ENCODE results near the gene ITLN1. TPM values are rescaled to one million over a fixed set of nuclear protein-coding genes. Genes with fewer than 3 reads are reported as not detected.
"Not testable (repeated sequence)": the region's sequence is repeated elsewhere in the genome, so short reads cannot be mapped to it uniquely, and the experiment has no call there.

The ITLN1 gene
- total RNA-seq (not detected), total RNA-seq (0 reads per million in 2 donors)

DNA sequence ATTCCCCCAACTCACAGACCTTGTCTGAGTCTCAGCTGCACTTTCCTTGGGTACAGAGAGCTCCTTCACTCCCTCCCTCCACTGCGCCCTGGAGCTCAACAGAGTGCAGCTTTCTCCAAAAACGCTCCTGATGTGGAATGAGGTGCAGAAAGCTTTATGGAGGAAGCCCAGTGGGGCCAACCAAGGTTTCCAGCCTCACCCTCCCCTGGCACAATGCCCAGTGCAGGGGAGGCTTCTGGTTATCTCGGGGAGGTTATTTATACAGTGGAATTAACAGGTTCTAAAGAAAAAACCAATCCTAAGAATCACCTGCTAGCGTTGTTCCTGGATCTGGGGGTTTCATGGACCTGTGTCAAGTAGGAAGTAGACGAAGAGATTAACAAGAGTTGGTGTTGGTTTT, at the start of gene ITLN1:
TSS of gene ITLN1 (minus strand) at position 139 of the 400 bp plus-strand sequence. CDS start 303 bp downstream, outside the sequence.
- no peak within 1 kb of the TSS for H3K4me3 Mint-ChIP-seq
- no peak for DNase-seq
- H3K36me3 Mint-ChIP-seq (ENCODE audit: low read depth), result peaks cover 4% of the 10 kb centered on the region
- H3K4me1 Mint-ChIP-seq, result no peaks in the 10 kb centered on the region
- peaks cover 5% of the 10 kb centered on the region for H3K27me3 Mint-ChIP-seq
- H3K9me3 ChIP-seq (ENCODE audit: control insufficient read depth, low read length, poor library complexity, severe bottlenecking), result no peaks in the 10 kb centered on the region
- no peak within 1 kb of the TSS for H3K27ac Mint-ChIP-seq
- no peak for ATAC-seq

DNA sequence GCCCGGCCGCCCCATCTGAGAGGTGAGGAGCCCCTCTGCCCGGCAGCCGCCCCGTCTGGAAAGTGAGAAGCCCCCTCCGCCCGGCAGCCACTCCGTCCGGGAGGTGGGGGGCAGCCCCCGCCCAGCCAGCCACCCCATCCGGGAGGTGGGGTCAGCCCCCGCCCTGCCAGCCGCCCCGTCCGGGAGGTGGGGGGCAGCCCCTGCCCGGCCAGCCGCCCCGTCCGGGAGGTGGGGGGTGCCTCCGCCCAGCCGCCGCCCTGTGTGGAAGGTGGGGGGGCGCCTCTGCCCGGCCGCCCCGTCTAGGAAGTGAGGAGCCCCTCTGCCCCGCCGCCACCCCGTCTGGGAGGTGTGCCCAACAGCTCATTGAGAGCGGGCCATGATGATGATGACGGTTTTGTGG, 48.3 kb upstream of the ITLN1 start:
- not testable (repeated sequence) for H3K4me1 Mint-ChIP-seq; H3K27ac Mint-ChIP-seq; DNase-seq; H3K9me3 ChIP-seq (ENCODE audit: control insufficient read depth, low read length, poor library complexity, severe bottlenecking); ATAC-seq; H3K4me3 Mint-ChIP-seq; H3K27me3 Mint-ChIP-seq; H3K36me3 Mint-ChIP-seq (ENCODE audit: low read depth)

DNA sequence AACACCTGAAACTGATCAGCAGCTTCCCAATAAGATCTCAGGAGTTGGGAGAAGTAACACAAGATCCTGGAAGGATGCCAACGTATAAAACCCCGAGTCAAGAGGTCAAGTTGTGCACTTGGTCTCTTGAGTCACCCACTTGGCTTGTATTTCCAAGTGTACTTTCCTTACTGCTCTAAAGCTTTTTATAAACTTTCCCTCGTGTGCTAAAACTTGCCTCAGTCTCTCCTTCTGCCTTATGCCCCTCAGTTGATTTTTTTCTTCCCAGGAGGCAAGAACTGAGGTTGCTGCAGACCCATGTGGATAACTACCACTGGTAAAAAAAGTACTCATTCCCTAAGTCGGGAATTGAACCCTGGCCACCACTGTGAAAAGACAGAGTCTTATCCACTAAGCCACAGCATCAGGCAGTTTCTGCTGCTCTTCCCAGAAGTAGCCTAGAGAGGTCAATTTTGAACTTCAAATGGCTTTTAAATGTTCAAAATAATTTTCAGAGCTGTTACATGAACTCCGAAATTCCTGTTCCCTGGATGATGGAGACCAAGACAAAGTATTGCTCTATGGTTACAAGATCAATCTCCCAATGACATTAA, 40.8 kb upstream of the ITLN1 start:
- H3K36me3 Mint-ChIP-seq (ENCODE audit: low read depth), result no peaks in the 10 kb centered on the region

DNA sequence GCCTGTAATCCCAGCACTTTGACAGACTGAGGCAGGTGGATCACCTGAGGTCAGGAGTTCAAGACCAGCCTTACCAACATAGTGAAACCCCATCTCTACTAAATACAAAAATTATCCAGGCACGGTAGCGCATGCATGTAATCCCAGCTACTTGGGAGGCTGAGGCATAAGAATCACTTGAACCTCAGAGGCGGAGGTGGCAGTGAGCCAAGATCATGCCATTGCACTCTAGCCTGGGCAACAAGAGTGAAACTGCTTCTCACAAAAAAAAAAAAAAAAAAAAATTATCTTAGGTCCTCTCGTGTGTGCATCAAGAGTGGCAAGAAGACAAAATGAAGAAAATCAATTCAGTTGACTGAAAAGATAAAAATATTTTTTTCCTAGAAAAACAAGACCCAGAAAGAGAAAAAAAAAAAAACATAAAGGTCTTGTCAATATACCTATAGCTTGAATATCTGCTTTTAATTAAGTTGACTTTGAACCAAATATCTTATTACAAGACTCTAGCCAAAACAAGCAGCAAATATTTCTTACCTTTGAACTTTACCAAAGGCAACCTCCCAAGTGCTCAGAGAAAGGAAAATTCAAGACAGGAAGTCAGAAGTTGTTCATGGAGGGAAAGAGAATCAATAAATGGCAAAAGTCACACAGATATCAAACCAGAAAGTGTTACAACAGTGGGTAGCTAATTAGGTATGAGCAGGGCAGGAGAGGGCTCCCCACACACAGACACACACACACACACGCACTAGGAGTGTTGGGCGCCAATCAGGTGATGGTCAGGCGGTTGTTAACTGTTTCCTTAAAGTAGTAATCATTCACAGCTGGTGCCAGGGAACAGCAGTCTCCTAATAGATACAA, 40.0 kb upstream of the ITLN1 start:
- H3K27ac Mint-ChIP-seq, result no peak overlapping the region
- H3K4me3 Mint-ChIP-seq, result no peak overlapping the region
- peaks cover 4% of the 10 kb centered on the region for H3K4me1 Mint-ChIP-seq

More for the DNA sequence above, 40.8 kb upstream of the ITLN1 start:
- H3K9me3 ChIP-seq (ENCODE audit: control insufficient read depth, low read length, poor library complexity, severe bottlenecking), result no peaks in the 10 kb centered on the region
- DNase-seq, result no peak
- Mint-ChIP-seq H3K4me1 (peaks cover 4% of the 10 kb centered on the region), H3K4me3 (no peak overlapping the region), H3K27me3 (no peaks in the 10 kb centered on the region), H3K27ac (no peak overlapping the region)
- ATAC-seq, result no peak

DNA sequence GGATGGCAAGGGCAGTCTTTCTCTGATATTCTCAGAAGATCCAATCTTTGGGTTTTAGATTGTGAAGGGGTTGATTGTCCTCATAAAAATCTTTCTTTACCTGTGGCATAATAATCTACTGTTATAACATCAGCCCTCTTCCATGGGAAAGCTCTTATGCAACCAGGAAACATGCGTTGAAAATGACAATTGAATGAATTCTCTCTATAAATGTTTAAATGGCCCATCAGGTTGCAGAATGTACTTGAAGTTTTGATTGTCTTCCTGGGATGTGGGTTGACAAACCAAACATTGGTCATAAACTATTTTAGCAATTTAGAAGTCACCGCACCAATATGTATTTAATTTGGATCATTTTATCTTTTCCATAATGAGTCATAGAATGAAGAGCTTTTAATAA, 31.7 kb upstream of the ITLN1 start:
- Mint-ChIP-seq H3K4me1 (no peaks in the 10 kb centered on the region), H3K27me3 (peaks cover 24% of the 10 kb centered on the region), H3K4me3 (no peak overlapping the region), H3K36me3 (ENCODE audit: low read depth) (peaks cover 3% of the 10 kb centered on the region), H3K27ac (no peak overlapping the region)
- DNase-seq, result no peak
- no peaks in the 10 kb centered on the region for H3K9me3 ChIP-seq (ENCODE audit: control insufficient read depth, low read length, poor library complexity, severe bottlenecking)
- ATAC-seq, result no peak

More for the DNA sequence above, 40.0 kb upstream of the ITLN1 start:
- ATAC-seq (no peak), DNase-seq (no peak)
- H3K36me3 Mint-ChIP-seq (ENCODE audit: low read depth), result no peaks in the 10 kb centered on the region
- H3K27me3 Mint-ChIP-seq, result peaks cover 1% of the 10 kb centered on the region
- H3K9me3 ChIP-seq (ENCODE audit: control insufficient read depth, low read length, poor library complexity, severe bottlenecking), result no peaks in the 10 kb centered on the region

DNA sequence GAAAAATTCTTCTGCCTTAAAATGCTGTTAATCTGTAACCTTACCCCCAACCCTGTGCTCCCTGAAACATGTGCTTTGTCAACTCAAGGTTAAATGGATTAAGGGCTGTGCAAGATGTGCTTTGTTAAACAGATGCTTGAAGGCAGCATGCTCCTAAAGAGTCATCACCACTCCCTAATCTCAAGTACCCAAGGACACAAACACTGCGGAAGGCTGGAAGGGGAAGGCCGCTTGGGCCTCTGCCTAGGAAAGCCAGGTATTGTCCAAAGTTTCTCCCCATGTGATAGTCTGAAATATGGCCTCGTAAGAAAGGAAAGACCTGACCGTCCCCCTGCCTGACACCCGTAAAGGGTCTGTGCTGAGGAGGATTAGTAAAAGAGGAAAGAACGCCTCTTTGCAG, 28.2 kb upstream of the ITLN1 start:
- not testable (repeated sequence) for DNase-seq; H3K27me3 Mint-ChIP-seq; H3K36me3 Mint-ChIP-seq (ENCODE audit: low read depth); H3K4me1 Mint-ChIP-seq; H3K27ac Mint-ChIP-seq; H3K4me3 Mint-ChIP-seq; ATAC-seq; H3K9me3 ChIP-seq (ENCODE audit: control insufficient read depth, low read length, poor library complexity, severe bottlenecking)

DNA sequence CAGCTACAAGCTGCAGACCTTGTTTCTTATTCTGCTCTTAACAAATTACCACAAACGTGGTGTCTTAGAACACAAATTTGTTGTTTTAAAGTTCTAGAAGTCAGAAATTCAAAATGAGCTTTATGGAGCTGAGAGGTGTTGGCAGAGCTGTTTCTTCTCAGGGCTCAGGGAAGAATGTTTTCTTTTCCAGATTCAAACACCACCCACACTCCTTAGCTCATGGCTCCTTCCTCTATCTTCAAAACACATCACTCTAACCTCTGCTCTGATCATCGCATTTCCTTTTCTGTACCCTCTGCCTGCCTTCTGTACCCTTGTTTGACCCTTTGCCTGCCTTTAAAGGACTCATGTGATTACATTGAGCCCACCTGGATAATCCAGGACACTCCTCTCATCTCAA, 26.9 kb upstream of the ITLN1 start:
- no peak for ATAC-seq
- H3K4me3 Mint-ChIP-seq, result no peak overlapping the region
- H3K4me1 Mint-ChIP-seq, result no peaks in the 10 kb centered on the region
- no peak for DNase-seq
- no peak overlapping the region for H3K27ac Mint-ChIP-seq
- no peaks in the 10 kb centered on the region for H3K36me3 Mint-ChIP-seq (ENCODE audit: low read depth)
- H3K27me3 Mint-ChIP-seq, result peaks cover 5% of the 10 kb centered on the region
- no peaks in the 10 kb centered on the region for H3K9me3 ChIP-seq (ENCODE audit: control insufficient read depth, low read length, poor library complexity, severe bottlenecking)

DNA sequence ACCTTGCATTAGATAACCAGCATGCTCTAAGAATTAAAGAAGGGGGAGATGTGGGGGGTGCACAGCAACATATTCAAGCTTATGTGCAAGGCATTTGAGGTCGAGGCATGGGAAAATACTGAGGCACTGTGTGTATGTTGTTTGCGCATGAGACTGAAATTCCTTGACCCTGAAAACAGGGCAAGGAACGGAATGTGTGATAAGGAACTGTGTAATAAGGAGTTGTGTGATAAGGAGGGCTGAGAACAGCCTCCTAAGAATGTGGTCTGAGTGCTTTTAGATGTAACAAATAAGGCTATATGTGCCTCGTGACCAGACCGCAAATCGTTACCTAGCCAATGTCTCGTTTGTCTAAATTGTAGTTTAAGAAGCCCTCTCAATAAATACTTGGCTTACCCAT, 26.5 kb upstream of the ITLN1 start:
- Mint-ChIP-seq H3K27me3 (peaks cover 5% of the 10 kb centered on the region), H3K36me3 (ENCODE audit: low read depth) (no peaks in the 10 kb centered on the region), H3K27ac (no peak overlapping the region), H3K4me1 (no peaks in the 10 kb centered on the region), H3K4me3 (no peak overlapping the region)
- no peaks in the 10 kb centered on the region for H3K9me3 ChIP-seq (ENCODE audit: control insufficient read depth, low read length, poor library complexity, severe bottlenecking)
- DNase-seq (no peak), ATAC-seq (no peak)

DNA sequence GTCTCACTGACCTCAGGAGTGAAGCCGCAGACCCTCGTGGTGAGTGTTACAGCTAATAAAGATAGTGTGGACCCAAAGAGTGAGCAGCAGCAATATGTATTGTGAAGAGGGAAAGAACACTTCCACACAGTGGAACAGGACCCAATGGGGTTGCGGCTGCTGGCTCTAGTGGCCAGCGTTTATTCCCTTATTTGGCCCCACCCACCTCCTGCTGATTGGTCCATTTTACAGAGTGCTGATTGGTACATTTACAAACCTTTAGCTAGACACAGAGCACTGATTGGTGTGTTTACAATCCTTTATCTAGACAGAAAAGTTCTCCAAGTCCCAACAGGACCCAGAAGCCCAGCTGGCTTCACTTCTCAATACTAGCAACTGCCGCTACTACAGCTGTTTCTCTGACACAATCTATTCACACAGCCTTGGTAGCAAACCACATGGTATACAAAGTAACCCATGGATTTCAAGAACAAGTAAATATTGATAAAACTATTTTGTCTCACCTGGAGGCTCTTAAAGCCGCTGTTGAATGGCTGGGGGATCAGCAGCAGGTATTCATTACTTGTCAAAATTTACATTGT, 25.3 kb upstream of the ITLN1 start:
- no peaks in the 10 kb centered on the region for H3K36me3 Mint-ChIP-seq (ENCODE audit: low read depth)
- ATAC-seq (no peak), DNase-seq (no peak)
- H3K4me1 Mint-ChIP-seq, result no peaks in the 10 kb centered on the region
- H3K4me3 Mint-ChIP-seq, result no peak overlapping the region
- H3K27ac Mint-ChIP-seq, result no peak overlapping the region
- no peaks in the 10 kb centered on the region for H3K9me3 ChIP-seq (ENCODE audit: control insufficient read depth, low read length, poor library complexity, severe bottlenecking)
- no peaks in the 10 kb centered on the region for H3K27me3 Mint-ChIP-seq

DNA sequence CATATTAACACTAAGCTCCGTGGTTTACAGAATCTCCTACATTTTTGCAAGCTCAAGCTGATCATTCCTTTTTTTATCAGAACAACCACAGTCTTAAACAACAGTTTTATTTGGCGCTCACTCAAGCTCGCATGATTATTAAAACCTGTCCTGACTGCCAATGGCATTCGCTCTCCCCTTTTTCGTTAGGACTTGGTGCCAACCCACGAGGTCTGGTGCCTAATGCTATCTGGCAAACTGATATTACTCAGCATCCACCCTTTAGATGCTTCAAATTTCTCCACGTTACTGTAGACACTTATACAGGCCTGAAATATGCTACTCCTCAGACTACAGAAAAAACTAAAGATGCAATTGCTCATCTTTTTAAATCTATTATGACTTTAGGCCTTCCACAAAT, 23.0 kb upstream of the ITLN1 start:
- Mint-ChIP-seq H3K27ac (no peak overlapping the region), H3K4me1 (no peaks in the 10 kb centered on the region), H3K36me3 (ENCODE audit: low read depth) (no peaks in the 10 kb centered on the region), H3K4me3 (no peak overlapping the region), H3K27me3 (no peaks in the 10 kb centered on the region)
- DNase-seq (no peak), ATAC-seq (no peak)
- H3K9me3 ChIP-seq (ENCODE audit: control insufficient read depth, low read length, poor library complexity, severe bottlenecking), result no peaks in the 10 kb centered on the region

DNA sequence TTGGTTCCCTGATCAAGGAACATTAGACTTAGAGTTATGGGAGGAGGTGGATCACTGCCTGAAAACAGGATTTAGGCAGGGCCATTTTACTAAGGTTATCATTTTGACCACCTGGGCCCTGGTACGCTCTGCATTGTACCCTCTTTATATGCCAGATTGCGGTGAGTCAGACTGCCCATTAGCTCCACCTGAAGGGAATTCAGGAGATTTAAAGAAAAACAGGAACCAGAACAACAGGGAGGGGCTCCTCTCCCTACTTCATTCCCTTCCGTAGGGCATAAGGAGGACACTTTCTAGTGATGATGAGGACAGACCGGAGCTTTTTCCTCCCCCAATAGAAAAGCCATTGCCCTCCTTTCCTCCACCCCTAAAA, 20.6 kb upstream of the ITLN1 start:
- Mint-ChIP-seq H3K4me1 (no peaks in the 10 kb centered on the region), H3K27ac (no peak overlapping the region)
- no peak for DNase-seq

DNA sequence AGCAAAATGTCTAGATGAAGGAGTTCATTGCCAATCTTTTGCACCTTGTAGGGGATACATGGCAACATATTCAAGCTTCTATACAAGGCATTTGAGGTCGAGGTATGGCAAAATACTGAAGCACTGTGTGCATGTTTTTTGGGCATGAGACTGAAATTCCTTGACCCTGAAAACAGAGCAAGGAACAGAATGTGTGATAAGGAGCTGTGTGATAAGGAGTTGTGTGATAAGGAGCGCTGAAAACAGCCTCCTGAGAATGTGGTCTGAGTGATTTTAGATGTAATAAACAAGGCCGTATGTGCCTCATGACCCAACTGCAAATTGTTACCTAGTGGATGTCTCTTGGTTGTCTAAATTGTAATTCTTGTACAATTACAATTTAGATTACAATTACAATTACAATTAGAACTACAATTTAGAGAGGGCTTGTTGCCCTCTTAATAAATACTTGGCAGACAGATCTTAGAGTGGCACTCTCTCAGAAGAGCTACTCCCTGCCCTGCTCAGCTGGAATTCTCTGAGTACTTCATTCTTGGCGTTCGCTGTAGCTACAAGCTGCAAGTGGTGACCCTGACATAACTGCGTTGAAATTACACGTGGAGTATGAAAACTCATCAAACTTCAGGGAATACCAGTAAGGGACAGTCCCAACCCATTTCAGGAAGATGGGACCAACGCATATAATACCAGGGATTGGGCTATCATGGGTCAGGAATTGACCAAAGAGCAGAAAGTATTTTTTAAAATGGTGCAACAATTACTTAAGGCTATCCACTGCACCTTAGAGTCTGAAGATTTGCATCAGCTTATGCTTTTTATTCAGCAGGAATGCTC, 20.0 kb upstream of the ITLN1 start:
- Mint-ChIP-seq H3K36me3 (ENCODE audit: low read depth) (no peaks in the 10 kb centered on the region), H3K27me3 (no peaks in the 10 kb centered on the region), H3K4me1 (no peaks in the 10 kb centered on the region), H3K4me3 (no peak overlapping the region), H3K27ac (no peak overlapping the region)
- DNase-seq (no peak), ATAC-seq (no peak)
- H3K9me3 ChIP-seq (ENCODE audit: control insufficient read depth, low read length, poor library complexity, severe bottlenecking), result no peaks in the 10 kb centered on the region

More for the DNA sequence above, 20.6 kb upstream of the ITLN1 start:
- ATAC-seq, result no peak
- Mint-ChIP-seq H3K36me3 (ENCODE audit: low read depth) (no peaks in the 10 kb centered on the region), H3K27me3 (no peaks in the 10 kb centered on the region), H3K4me3 (no peak overlapping the region)
- H3K9me3 ChIP-seq (ENCODE audit: control insufficient read depth, low read length, poor library complexity, severe bottlenecking), result no peaks in the 10 kb centered on the region

DNA sequence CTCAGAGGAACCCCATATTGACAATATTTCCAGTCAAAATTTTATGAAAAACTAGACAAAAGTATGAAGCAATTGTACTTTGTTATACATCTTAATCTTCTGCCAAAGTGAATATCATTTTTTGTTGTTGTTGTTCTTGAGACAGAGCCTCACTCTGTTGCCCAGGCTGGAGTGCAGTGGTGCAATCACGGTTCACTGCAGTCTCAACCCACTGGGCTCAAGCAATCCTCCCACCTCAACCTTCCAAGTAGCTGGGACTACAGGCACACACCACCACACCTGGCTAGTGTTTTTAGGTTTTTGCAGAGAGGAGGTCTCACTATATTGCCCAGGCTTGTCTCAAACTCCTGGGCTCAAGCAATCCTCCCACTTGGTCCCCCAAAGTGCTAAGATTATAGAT, 17.3 kb upstream of the ITLN1 start:
- ATAC-seq; H3K4me3 Mint-ChIP-seq; H3K4me1 Mint-ChIP-seq; H3K27ac Mint-ChIP-seq; H3K9me3 ChIP-seq (ENCODE audit: control insufficient read depth, low read length, poor library complexity, severe bottlenecking); H3K36me3 Mint-ChIP-seq (ENCODE audit: low read depth); H3K27me3 Mint-ChIP-seq; DNase-seq: not testable (repeated sequence)

All from T-helper 17 cell (primary cell).